ENCODE data around the gene CDK4.

DNA sequence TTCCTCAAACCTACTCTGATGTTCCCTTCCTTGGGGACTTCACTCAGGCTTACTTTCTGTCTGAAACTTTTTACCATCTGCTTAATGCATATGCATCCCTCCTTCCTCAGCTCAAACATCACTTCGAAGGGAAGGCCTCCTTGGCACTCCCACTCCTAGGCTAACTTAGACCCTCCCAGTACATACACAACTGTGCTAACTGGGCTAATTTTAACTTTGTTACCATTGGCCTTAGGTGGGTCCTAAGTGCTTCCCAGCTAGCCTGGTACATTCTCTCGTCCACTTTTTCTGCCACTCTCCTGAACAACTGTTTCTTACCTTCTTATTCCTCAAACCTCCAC is 24.1 kb upstream of the CDK4 start:
- TF ChIP-seq ZNF274 (IDR thresholded peaks at IDR 0.05; ENCODE audit: low read depth, low read length) (no peak), SUZ12 (IDR thresholded peaks at IDR 0.05; ENCODE audit: extremely low read depth, insufficient read depth, insufficient read length) (no peak), YY1 (IDR thresholded peaks at IDR 0.05; ENCODE audit: insufficient read depth, insufficient read length) (no peak)
